ENCODE results near the gene UQCC2.

The UQCC2 gene

GRCh38 chr6:33673851-33674250, 37.6 kb downstream of the UQCC2 start:
- Histone ChIP-seq H3K14ac (ENCODE audit: low read length in 2 of 2) (no peak overlapping the region), H3K4me1 (ENCODE audit: control insufficient read depth, insufficient read depth, low read depth, low read length) (peaks cover 25% of the 10 kb centered on the region), H3K4me3 (ENCODE audit: insufficient read depth in 1 of 2, low read depth in 1 of 2, low read length in 2 of 2) (peak overlapping the region in 1 of 2 experiments; percentile 18), H3K23ac (ENCODE audit: low read length in 2 of 2) (no peak overlapping the region), H3K9ac (ENCODE audit: low read length) (peak overlapping the region; percentile 38), H3K27me3 (ENCODE audit: control insufficient read depth in 1 of 2, insufficient read depth in 1 of 2, low read length in 2 of 2) (no peaks in the 10 kb centered on the region), H2BK5ac (ENCODE audit: low read depth, low read length, poor library complexity, severe bottlenecking) (no peak overlapping the region), H2BK12ac (ENCODE audit: low read length in 2 of 2) (peak overlapping the region in 1 of 2 experiments; percentile 4), H3K4ac (ENCODE audit: low read depth in 1 of 2, low read length in 2 of 2) (no peak overlapping the region), H2BK15ac (ENCODE audit: low read depth, poor library complexity, severe bottlenecking) (no peak overlapping the region), H3K18ac (ENCODE audit: low read depth in 1 of 2, low read length in 2 of 2) (peak overlapping the region in 1 of 2 experiments; percentile 70), H2AK5ac (ENCODE audit: low read length, severe bottlenecking) (peak overlapping the region; percentile 33), H3K79me1 (replicated peaks; ENCODE audit: low read length, poor library complexity, severe bottlenecking) (peaks cover 4% of the 10 kb centered on the region), H3K27ac (ENCODE audit: low read length, poor library complexity, severe bottlenecking) (no peak overlapping the region), H3K36me3 (ENCODE audit: control insufficient read depth in 1 of 2, insufficient read depth in 2 of 2, low read depth in 1 of 2, low read length in 2 of 2) (peaks cover 79 to 89% of the 10 kb centered on the region in 2 experiments), H3K4me2 (ENCODE audit: low read length, poor library complexity, severe bottlenecking) (no peak overlapping the region), H4K91ac (ENCODE audit: low read length) (no peak overlapping the region), H2AFZ (ENCODE audit: low read depth, low read length) (no peak overlapping the region), H2BK120ac (ENCODE audit: low read depth, low read length) (no peak overlapping the region), H4K8ac (ENCODE audit: low read length) (no peak overlapping the region), H3K9me3 (ENCODE audit: control insufficient read depth, low read length) (no peaks in the 10 kb centered on the region)
- DNase-seq, result no peak
- 78% methylated on average over 3 of the region's 7 CpGs for WGBS

- no peaks in the 10 kb centered on the region for H3K9me3 ChIP-seq (ENCODE audit: control insufficient read depth, low read length)
- H4K91ac ChIP-seq (ENCODE audit: low read length), result no peak overlapping the region
- peak; percentile 92 for DNase-seq
- no peak overlapping the region for H2BK5ac ChIP-seq (ENCODE audit: low read depth, low read length, poor library complexity, severe bottlenecking)
- no peak overlapping the region for H3K9ac ChIP-seq (ENCODE audit: low read length)
- H2AFZ ChIP-seq (ENCODE audit: low read depth, low read length), result no peak overlapping the region
- peak overlapping the region; percentile 58 for H4K8ac ChIP-seq (ENCODE audit: low read length)
- peak overlapping the region; percentile 67 for H2AK5ac ChIP-seq (ENCODE audit: low read length, severe bottlenecking)
- no peak overlapping the region for H3K4me3 ChIP-seq (ENCODE audit: insufficient read depth in 1 of 2, low read depth in 1 of 2, low read length in 2 of 2)
- WGBS, result 8% methylated on average over 4 of the region's 5 CpGs
- H3K4me2 ChIP-seq (ENCODE audit: low read length, poor library complexity, severe bottlenecking), result no peak overlapping the region
- H3K23ac ChIP-seq (ENCODE audit: low read length in 2 of 2), result no peak overlapping the region
- H2BK120ac ChIP-seq (ENCODE audit: low read depth, low read length), result no peak overlapping the region
- H3K27me3 ChIP-seq (ENCODE audit: control insufficient read depth in 1 of 2, insufficient read depth in 1 of 2, low read length in 2 of 2), result no peaks in the 10 kb centered on the region
- peak overlapping the region in 1 of 2 experiments; percentile 38 for H3K14ac ChIP-seq (ENCODE audit: low read length in 2 of 2)
- no peak overlapping the region for H2BK15ac ChIP-seq (ENCODE audit: low read depth, poor library complexity, severe bottlenecking)
- H3K4ac ChIP-seq (ENCODE audit: low read depth in 1 of 2, low read length in 2 of 2), result no peak overlapping the region
- H3K4me1 ChIP-seq (ENCODE audit: control insufficient read depth, insufficient read depth, low read depth, low read length), result peaks cover 21% of the 10 kb centered on the region
- no peak overlapping the region for H3K27ac ChIP-seq (ENCODE audit: low read length, poor library complexity, severe bottlenecking)
- H3K36me3 ChIP-seq (ENCODE audit: control insufficient read depth in 1 of 2, insufficient read depth in 2 of 2, low read depth in 1 of 2, low read length in 2 of 2), result peaks cover 79 to 91% of the 10 kb centered on the region in 2 experiments
- H3K79me1 ChIP-seq (replicated peaks; ENCODE audit: low read length, poor library complexity, severe bottlenecking), result peaks cover 2% of the 10 kb centered on the region
- H2BK12ac ChIP-seq (ENCODE audit: low read length in 2 of 2), result no peak overlapping the region
- peak overlapping the region in 1 of 2 experiments; percentile 54 for H3K18ac ChIP-seq (ENCODE audit: low read depth in 1 of 2, low read length in 2 of 2)
Observed at GRCh38 chr6:33672808-33673207, 38.7 kb downstream of the UQCC2 start.

GRCh38 chr6:33671744-33672072, 39.8 kb downstream of the UQCC2 start:
- no peak overlapping the region for H2BK5ac ChIP-seq (ENCODE audit: low read depth, low read length, poor library complexity, severe bottlenecking)
- no peak overlapping the region for H2AK5ac ChIP-seq (ENCODE audit: low read length, severe bottlenecking)
- no peak overlapping the region for H3K4me3 ChIP-seq (ENCODE audit: insufficient read depth in 1 of 2, low read depth in 1 of 2, low read length in 2 of 2)
- H3K23ac ChIP-seq (ENCODE audit: low read length in 2 of 2), result no peak overlapping the region
- peaks cover 2% of the 10 kb centered on the region for H3K79me1 ChIP-seq (replicated peaks; ENCODE audit: low read length, poor library complexity, severe bottlenecking)
- no peaks in the 10 kb centered on the region for H3K9me3 ChIP-seq (ENCODE audit: control insufficient read depth, low read length)
- no peak overlapping the region for H3K27ac ChIP-seq (ENCODE audit: low read length, poor library complexity, severe bottlenecking)
- 98% methylated on average over 3 of the region's 3 CpGs for WGBS
- no peak overlapping the region for H4K8ac ChIP-seq (ENCODE audit: low read length)
- H2BK12ac ChIP-seq (ENCODE audit: low read length in 2 of 2), result peak overlapping the region in 1 of 2 experiments; percentile 7
- no peaks in the 10 kb centered on the region for H3K27me3 ChIP-seq (ENCODE audit: control insufficient read depth in 1 of 2, insufficient read depth in 1 of 2, low read length in 2 of 2)
- no peak overlapping the region for H2BK120ac ChIP-seq (ENCODE audit: low read depth, low read length)
- H2AFZ ChIP-seq (ENCODE audit: low read depth, low read length), result no peak overlapping the region
- H2BK15ac ChIP-seq (ENCODE audit: low read depth, poor library complexity, severe bottlenecking), result no peak overlapping the region
- peak overlapping the region; percentile 15 for H3K9ac ChIP-seq (ENCODE audit: low read length)
- H3K4ac ChIP-seq (ENCODE audit: low read depth in 1 of 2, low read length in 2 of 2), result no peak overlapping the region
- no peak overlapping the region for H3K18ac ChIP-seq (ENCODE audit: low read depth in 1 of 2, low read length in 2 of 2)
- peaks cover 20% of the 10 kb centered on the region for H3K4me1 ChIP-seq (ENCODE audit: control insufficient read depth, insufficient read depth, low read depth, low read length)
- peaks cover 81 to 91% of the 10 kb centered on the region in 2 experiments for H3K36me3 ChIP-seq (ENCODE audit: control insufficient read depth in 1 of 2, insufficient read depth in 2 of 2, low read depth in 1 of 2, low read length in 2 of 2)
- DNase-seq, result no peak
- peak overlapping the region in 1 of 2 experiments; percentile 13 for H3K14ac ChIP-seq (ENCODE audit: low read length in 2 of 2)
- H3K4me2 ChIP-seq (ENCODE audit: low read length, poor library complexity, severe bottlenecking), result no peak overlapping the region
- H4K91ac ChIP-seq (ENCODE audit: low read length), result peak overlapping the region; percentile 43

GRCh38 chr6:33670971-33671743, 40.3 kb downstream of the UQCC2 start:
- H2BK5ac ChIP-seq (ENCODE audit: low read depth, low read length, poor library complexity, severe bottlenecking), result no peak overlapping the region
- H3K9ac ChIP-seq (ENCODE audit: low read length), result peak overlapping the region; percentile 15
- H3K4ac ChIP-seq (ENCODE audit: low read depth in 1 of 2, low read length in 2 of 2), result no peak overlapping the region
- H3K79me1 ChIP-seq (replicated peaks; ENCODE audit: low read length, poor library complexity, severe bottlenecking), result peaks cover 2% of the 10 kb centered on the region
- no peak overlapping the region for H4K8ac ChIP-seq (ENCODE audit: low read length)
- H3K4me1 ChIP-seq (ENCODE audit: control insufficient read depth, insufficient read depth, low read depth, low read length), result peaks cover 18% of the 10 kb centered on the region
- H4K91ac ChIP-seq (ENCODE audit: low read length), result peak overlapping the region; percentile 46
- peaks cover 76 to 91% of the 10 kb centered on the region in 2 experiments for H3K36me3 ChIP-seq (ENCODE audit: control insufficient read depth in 1 of 2, insufficient read depth in 2 of 2, low read depth in 1 of 2, low read length in 2 of 2)
- peak overlapping the region; percentile 13 for H2AK5ac ChIP-seq (ENCODE audit: low read length, severe bottlenecking)
- no peaks in the 10 kb centered on the region for H3K27me3 ChIP-seq (ENCODE audit: control insufficient read depth in 1 of 2, insufficient read depth in 1 of 2, low read length in 2 of 2)
- no peak for DNase-seq
- H3K27ac ChIP-seq (ENCODE audit: low read length, poor library complexity, severe bottlenecking), result no peak overlapping the region
- WGBS, result 81% methylated on average over 30 of the region's 30 CpGs
- no peaks in the 10 kb centered on the region for H3K9me3 ChIP-seq (ENCODE audit: control insufficient read depth, low read length)
- no peak overlapping the region for H2BK12ac ChIP-seq (ENCODE audit: low read length in 2 of 2)
- no peak overlapping the region for H2AFZ ChIP-seq (ENCODE audit: low read depth, low read length)
- no peak overlapping the region for H3K4me3 ChIP-seq (ENCODE audit: insufficient read depth in 1 of 2, low read depth in 1 of 2, low read length in 2 of 2)
- H3K18ac ChIP-seq (ENCODE audit: low read depth in 1 of 2, low read length in 2 of 2), result no peak overlapping the region
- H3K23ac ChIP-seq (ENCODE audit: low read length in 2 of 2), result no peak overlapping the region
- no peak overlapping the region for H2BK15ac ChIP-seq (ENCODE audit: low read depth, poor library complexity, severe bottlenecking)
- H3K14ac ChIP-seq (ENCODE audit: low read length in 2 of 2), result no peak overlapping the region
- H3K4me2 ChIP-seq (ENCODE audit: low read length, poor library complexity, severe bottlenecking), result no peak overlapping the region
- no peak overlapping the region for H2BK120ac ChIP-seq (ENCODE audit: low read depth, low read length)

All from mesenchymal stem cell (in vitro differentiated cells and primary cell).